Heart left ventricle (tissue), 16 donors: ENCODE results near the gene OR3A3. TPM values are rescaled to one million over a fixed set of nuclear protein-coding genes. Genes with fewer than 3 reads are reported as not detected.

Source experiments
- ATAC-seq, 4 donors: fragments of 200-7000 bp; cut with Tn5 transposase; one replicate each; pipeline ENCODE4 v1.9.1; 2020 to 2022; ENCODE audit warnings: moderate library complexity in 4 of 4, mild to moderate bottlenecking in 3 of 4, moderate number of reproducible peaks in 1 of 4
- DNase-seq, 5 donors: peaks; one replicate each; pipeline ENCODE4 v3.0.0-alpha.2; 2020
- H3K27ac ChIP-seq, 12 donors: fragments of 200-600 bp; sonication (generic) in 4 of 12; one replicate each; pipeline versions ENCODE4 v1.5.0 to v1.8.0; 2016 to 2022; ENCODE audit warnings: mild to moderate bottlenecking in 2 of 12
- H3K27me3 ChIP-seq, 9 donors: fragments of 200-600 bp; sonication (generic) in 2 of 9; one replicate each; pipeline versions ENCODE4 v1.5.1 to v1.8.0; 2016 to 2022; ENCODE audit warnings: mild to moderate bottlenecking in 3 of 9
- H3K36me3 ChIP-seq, 9 donors: fragments of 200-600 bp; sonication (generic) in 2 of 9; one replicate each; pipeline versions ENCODE4 v1.5.0 to v1.8.0; 2018 to 2022; ENCODE audit warnings: mild to moderate bottlenecking in 2 of 9
- H3K4me1 ChIP-seq, 12 donors: fragments of 200-600 bp; sonication (generic) in 4 of 12; one replicate each; pipeline versions ENCODE4 v1.5.0 to v1.8.0; 2016 to 2022; ENCODE audit warnings: mild to moderate bottlenecking in 3 of 12
- H3K4me3 ChIP-seq, 12 donors: fragments of 200-600 bp; sonication (generic) in 4 of 12; one replicate each; pipeline versions ENCODE4 v1.5.0 to v1.8.0; 2017 to 2022; ENCODE audit warnings: mild to moderate bottlenecking in 9 of 12, moderate library complexity in 4 of 12
- H3K9me3 ChIP-seq, 12 donors: fragments of 200-600 bp; sonication (generic) in 4 of 12; one replicate each; pipeline versions ENCODE4 v1.5.0 to v1.8.0; 2016 to 2022; ENCODE audit warnings: mild to moderate bottlenecking in 1 of 12
- CTCF ChIP-seq, 12 donors: fragments of 200-600 bp; sonication (generic) in 4 of 12; IDR thresholded peaks; one replicate each; pipeline versions ENCODE4 v1.5.0 to v1.8.0; 2018 to 2022; ENCODE audit warnings: antibody characterized with exemption in 12 of 12, mild to moderate bottlenecking in 5 of 12
- POLR2A ChIP-seq, 2 donors: fragments of 450-650 bp; IDR thresholded peaks; one replicate each; pipeline ENCODE4 v1.6.1; 2017; ENCODE audit warnings: antibody characterized with exemption in 2 of 2, mild to moderate bottlenecking in 2 of 2, moderate library complexity in 2 of 2
- WGBS, 4 donors: extraction: QIAGEN DNeasy Blood & Tissue Kit in 2 of 4; methylation state at CpG; one replicate each; pipeline versions ENCODE4 v1.1.5 to v1.1.7; 2013 to 2018; 5-methylcytosine and 5-hydroxymethylcytosine counted together
- intact Hi-C, 10 donors: fragments of 100-400 bp; cut with DNase I; formaldehyde crosslinking; loops; one replicate each; pipeline versions ENCODE4 v1.11.1 to v1.14.2; 2022
- polyA plus RNA-seq, 2 donors: library from polyadenylated mRNA; stranded (reverse); fragments of 200-250 nt; gene quantifications; one replicate each; pipeline ENCODE4 v1.2.3, GENCODE V29; 2013
- total RNA-seq, 9 donors: library from RNA; depleted of rRNA in 2 of 9; stranded (reverse); fragments of >200 nt in 2 of 9; fragmentation: NEBNext Ultra II Directional in 3 of 9; extraction: Animal tissue kit (Norgen Biotek cat#: 25700) in 3 of 9; gene quantifications; one replicate each; pipeline versions ENCODE4 v1.1.0 to v1.2.4, GENCODE V29; 2016 to 2023
- donor health status: ischemic (EF 13 %, LVEDD 7.1; RV severe dilation, severe dysfunction).
- donor health status: healthy with polysubstance abuse.
- donor health status: DM: no; HTN: yes; CAD: no.
- donor health status: DM: no; HTN: no; CAD: no.
- donor health status: ischemic (EF 25% LVEDD 6.9; RV normal size, moderate dysfunction).
- donor health status: ischemic (EF 25% LVEDD 5.7; RV mildly dilated, moderate dysfunction).
- donor health status: healthy.
- donor health status: DM: yes; HTN: yes; CAD: no.
- donor health status: ischemic (EF 35%, LVEDD 5.7; RV mildly dilated, moderate dysfunction).
- donor health status: nonischemic (EF 11% LVEDD 7.7; RV severe dilation, severe dysfunction).
- donor health status: DM: yes; HTN: yes; CAD: no.
- donor health status: PGD.
- donor health status: ischemic (EF 29% LVEDD 5.4; RV normal size, mild dysfunction).
- donor health status: nonischemic (EF 23%, LVEDD 6.1; RV moderate dilation, normal function).

The OR3A3 gene
- total and polyA plus RNA-seq, 11 donors: not detected

GRCh38 chr17:3472137-3472536, 61.0 kb downstream of the OR3A3 start:
- ATAC-seq: no peak
- WGBS, 4 donors: 91 to 94% (median 93%) methylated on average over 21 of the region's 21 CpGs
- Histone ChIP-seq H3K27ac (no peak overlapping the region), H3K4me3 (no peak overlapping the region), H3K9me3 (no peaks in the 10 kb centered on the region), H3K27me3 (no peaks in the 10 kb centered on the region), H3K4me1 (peaks cover 0 to 13% (median 0%) of the 10 kb centered on the region in 12 donors), H3K36me3 (no peaks in the 10 kb centered on the region)
- DNase-seq: no peak
- TF ChIP-seq POLR2A (IDR thresholded peaks at IDR 0.05): no peak
- no peak for TF ChIP-seq CTCF (IDR thresholded peaks at IDR 0.05)
- intact Hi-C loops: no loop called here

Other genes with a start within 250 kb of the OR3A3 start
- gene OR1A2, start 213.9 kb upstream of the OR3A3 start, total RNA-seq: not detected
- not detected for gene OR1A2, start 213.9 kb upstream of the OR3A3 start, polyA plus RNA-seq
- gene OR1A1, start 203.7 kb upstream of the OR3A3 start, total RNA-seq: not detected
- not detected for gene OR1A1, start 203.7 kb upstream of the OR3A3 start, polyA plus RNA-seq
- gene OR3A1, start 113.0 kb upstream of the OR3A3 start, total RNA-seq: not detected
- gene OR3A1, start 113.0 kb upstream of the OR3A3 start, polyA plus RNA-seq: not detected
- gene OR3A2, start 25.1 kb upstream of the OR3A3 start, total RNA-seq: under 1 TPM in 1 of 9 donors, not detected in 8; 0.35 TPM
- gene OR3A2, start 25.1 kb upstream of the OR3A3 start, polyA plus RNA-seq: not detected
- gene OR1E1, start 13.0 kb upstream of the OR3A3 start, total RNA-seq: not detected
- gene OR1E1, start 13.0 kb upstream of the OR3A3 start, polyA plus RNA-seq: not detected
- under 1 TPM in 1 of 9 donors, not detected in 8; 0.52 TPM for gene OR1E2, start 22.5 kb downstream of the OR3A3 start, total RNA-seq
- not detected for gene OR1E2, start 22.5 kb downstream of the OR3A3 start, polyA plus RNA-seq
- under 1 TPM in 5 of 9 donors, not detected in 4; 0.16 to 0.72 (median 0.44) TPM for gene SPATA22, start 60.4 kb downstream of the OR3A3 start, total RNA-seq
- under 1 TPM in 1 of 2 donors, not detected in 1; 0.23 TPM for gene SPATA22, start 60.4 kb downstream of the OR3A3 start, polyA plus RNA-seq
- 1 to 10 TPM in 6 of 9 donors, under 1 TPM in 3; 0.44 to 2.4 (median 1.3) TPM for gene ASPA, start 64.6 kb downstream of the OR3A3 start, total RNA-seq
- under 1 TPM; 0.26 to 0.88 TPM for gene ASPA, start 64.6 kb downstream of the OR3A3 start, polyA plus RNA-seq
- 1 to 10 TPM in 4 of 9 donors, under 1 TPM in 4, not detected in 1; 0.25 to 1.7 (median 0.97) TPM for gene TRPV3, start 146.4 kb downstream of the OR3A3 start, total RNA-seq
- under 1 TPM; 0.32 to 0.65 TPM for gene TRPV3, start 146.4 kb downstream of the OR3A3 start, polyA plus RNA-seq
- 1 to 10 TPM; 2.0 to 4.5 (median 3.3) TPM for gene TRPV1, start 198.0 kb downstream of the OR3A3 start, total RNA-seq
- gene TRPV1, start 198.0 kb downstream of the OR3A3 start, polyA plus RNA-seq: 1 to 10 TPM; 1.9 to 4.9 TPM
- 1 to 10 TPM; 2.5 to 7.3 (median 3.6) TPM for gene SHPK, start 224.9 kb downstream of the OR3A3 start, total RNA-seq
- 1 to 10 TPM; 2.9 to 3.7 TPM for gene SHPK, start 224.9 kb downstream of the OR3A3 start, polyA plus RNA-seq
- gene CTNS, start 225.4 kb downstream of the OR3A3 start, total RNA-seq: 10 to 100 TPM in 3 of 9 donors, 1 to 10 TPM in 6; 6.2 to 19.0 (median 8.7) TPM
- gene CTNS, start 225.4 kb downstream of the OR3A3 start, polyA plus RNA-seq: 10 to 100 TPM in 1 of 2 donors, 1 to 10 TPM in 1; 6.8 to 10.9 TPM